ENCODE data around the gene SLC35D2. TPM values are rescaled to one million over a fixed set of nuclear protein-coding genes. Genes with fewer than 3 reads are reported as not detected.

Gene SLC35D2
- total and polyA plus RNA-seq, 12 donors, result 10.8 to 20.8 (median 13.2) TPM

DNA sequence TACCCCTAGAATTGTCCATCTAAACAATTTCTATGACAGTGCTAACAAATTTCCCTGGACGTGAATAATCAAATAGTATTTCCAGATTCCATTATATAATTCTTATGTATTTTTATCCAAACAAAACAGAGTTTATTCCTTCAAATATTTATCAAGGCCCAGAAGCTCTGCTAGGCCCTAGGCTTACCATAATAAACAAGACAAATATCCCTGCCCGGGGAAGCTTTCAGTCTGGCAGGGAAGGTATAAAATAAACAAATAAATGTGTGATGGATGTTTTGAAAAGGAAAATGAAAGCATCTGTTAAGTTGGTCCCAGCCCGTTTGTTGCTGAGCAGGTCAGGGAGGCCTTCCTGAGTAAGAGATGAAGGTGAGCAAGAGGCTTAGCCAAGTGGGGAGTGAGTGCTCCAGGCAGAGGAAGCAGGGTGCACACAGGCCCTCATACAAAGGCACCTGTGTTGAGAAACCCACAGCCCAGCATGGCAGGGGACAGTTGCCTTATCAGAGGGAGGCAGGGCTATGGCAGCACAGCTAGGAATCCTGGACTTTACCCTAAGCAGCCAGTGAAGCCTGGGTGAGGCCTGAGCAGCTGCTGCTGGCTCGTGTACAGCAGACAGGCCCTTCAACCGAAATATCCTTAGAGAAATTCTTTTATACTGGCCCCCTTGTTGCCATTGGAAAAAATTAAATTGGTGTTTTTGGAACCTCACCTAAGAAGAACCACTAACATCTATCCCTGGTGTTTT lies 7.7 kb upstream of the SLC35D2 start:
- peak in 1 of 8 donors; percentile 43 for ATAC-seq
- 83 to 87% methylated on average over 5 of the region's 5 CpGs for WGBS, 2 donors
- no peak for DNase-seq
- Histone ChIP-seq H3K27ac (peak overlapping the region in 1 of 10 donors; percentile 8), H3K4me1 (peaks cover 0 to 8% (median 5%) of the 10 kb centered on the region in 9 donors), H3K36me3 (peaks cover 0 to 32% (median 0%) of the 10 kb centered on the region in 9 donors), H3K4me3 (no peak overlapping the region), H3K9me3 (no peaks in the 10 kb centered on the region), H3K27me3 (no peaks in the 10 kb centered on the region)
- TF ChIP-seq CTCF (IDR thresholded peaks at IDR 0.05), result no peak
- intact Hi-C loops (cut with DNase I), result loop anchor here in 1 of 10 donors (2.0 kb wide), 1 partner anchor 24 kb away; no protein-coding TSS in a partner anchor

GRCh38 chr9:96388144-96388543 lies 4.6 kb upstream of the SLC35D2 start:
- Histone ChIP-seq H3K27me3 (no peaks in the 10 kb centered on the region), H3K27ac (no peak overlapping the region), H3K36me3 (peaks cover 0 to 32% (median 0%) of the 10 kb centered on the region in 9 donors), H3K9me3 (no peaks in the 10 kb centered on the region), H3K4me3 (no peak overlapping the region), H3K4me1 (peaks cover 0 to 17% (median 10%) of the 10 kb centered on the region in 9 donors)
- intact Hi-C loops (cut with DNase I), result no loop called here
- no peak for TF ChIP-seq CTCF (IDR thresholded peaks at IDR 0.05)
- WGBS, 2 donors, result 94 to 95% methylated on average over 11 of the region's 11 CpGs
- DNase-seq (no peak), ATAC-seq (no peak)

DNA sequence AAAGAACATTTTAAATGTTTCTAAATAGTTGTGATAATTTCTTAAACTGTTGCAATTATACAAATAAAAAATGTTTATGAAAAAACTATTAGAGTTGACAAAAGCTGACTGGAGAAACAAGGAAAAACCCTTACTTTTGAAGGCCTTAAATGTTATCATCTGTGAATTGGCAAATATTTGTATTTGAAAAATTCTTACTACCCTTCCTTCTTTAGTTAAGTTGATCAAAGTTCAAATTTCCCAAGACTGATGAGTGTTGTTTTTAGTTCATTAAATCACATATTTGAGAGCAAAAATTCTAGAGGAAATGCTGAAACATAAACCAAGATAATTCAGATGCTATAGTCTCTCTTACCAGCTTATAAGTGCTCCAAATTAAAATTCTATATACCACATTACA lies 2.6 kb upstream of the SLC35D2 start:
- Histone ChIP-seq H3K27me3 (no peaks in the 10 kb centered on the region), H3K36me3 (peaks cover 0 to 14% (median 0%) of the 10 kb centered on the region in 9 donors), H3K4me3 (no peak overlapping the region), H3K4me1 (peaks cover 3 to 33% (median 25%) of the 10 kb centered on the region in 9 donors), H3K27ac (peak overlapping the region in 1 of 10 donors; percentile 19), H3K9me3 (no peaks in the 10 kb centered on the region)
- intact Hi-C loops (cut with DNase I), result no loop called here
- DNase-seq, result no peak
- ATAC-seq, result no peak
- TF ChIP-seq CTCF (IDR thresholded peaks at IDR 0.05), result no peak

DNA sequence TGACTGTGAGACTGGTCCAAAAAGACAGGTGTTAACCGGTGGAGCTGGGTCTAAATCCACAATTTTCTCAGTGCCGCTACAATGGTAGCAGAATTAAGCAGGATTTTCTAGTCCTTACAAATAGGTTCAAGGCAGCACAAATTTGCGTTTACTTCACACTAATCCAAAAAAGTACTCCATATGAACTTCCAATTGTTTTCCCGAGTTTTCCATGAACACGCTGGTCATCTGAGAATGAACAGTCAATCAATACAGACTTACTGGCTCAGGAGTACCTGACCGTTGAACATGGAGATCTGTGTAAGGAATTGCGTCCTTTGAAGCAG lies 709 bp downstream of the SLC35D2 start:
- 28 to 29% methylated on average over 7 of the region's 7 CpGs for WGBS, 2 donors
- Histone ChIP-seq H3K4me1 (peaks cover 3 to 46% (median 24%) of the 10 kb centered on the region in 9 donors), H3K9me3 (no peaks in the 10 kb centered on the region), H3K27me3 (no peaks in the 10 kb centered on the region), H3K27ac (peak overlapping the region; percentile 76 to 93 (median 88)), H3K4me3 (peak overlapping the region; percentile 59 to 88 (median 80)), H3K36me3 (peaks cover 0 to 6% (median 0%) of the 10 kb centered on the region in 9 donors)
- ATAC-seq, result no peak
- TF ChIP-seq CTCF (IDR thresholded peaks at IDR 0.05), result no peak
- DNase-seq, result no peak
- intact Hi-C loops (cut with DNase I), result loop anchor here in 3 of 10 donors (2.0 to 5.0 kb wide), 3 partner anchors 34 to 69 kb away; partner anchors contain the start of genes ZNF367 (in 3 of the 3) and HABP4 (in 1 of the 3)
